ENCODE measurements around the gene POU2AF3.

POU2AF3 gene

GRCh38 chr11:111302298-111302697, 4.0 kb downstream of the POU2AF3 start:
- peak overlapping the region; percentile 20 for H3K4me3 ChIP-seq (ENCODE audit: low read length)
- no peaks in the 10 kb centered on the region for H3K9me3 ChIP-seq (ENCODE audit: control insufficient read depth, low read length)
- peak overlapping the region; percentile 50 for H3K9ac ChIP-seq (ENCODE audit: low read length)

DNA sequence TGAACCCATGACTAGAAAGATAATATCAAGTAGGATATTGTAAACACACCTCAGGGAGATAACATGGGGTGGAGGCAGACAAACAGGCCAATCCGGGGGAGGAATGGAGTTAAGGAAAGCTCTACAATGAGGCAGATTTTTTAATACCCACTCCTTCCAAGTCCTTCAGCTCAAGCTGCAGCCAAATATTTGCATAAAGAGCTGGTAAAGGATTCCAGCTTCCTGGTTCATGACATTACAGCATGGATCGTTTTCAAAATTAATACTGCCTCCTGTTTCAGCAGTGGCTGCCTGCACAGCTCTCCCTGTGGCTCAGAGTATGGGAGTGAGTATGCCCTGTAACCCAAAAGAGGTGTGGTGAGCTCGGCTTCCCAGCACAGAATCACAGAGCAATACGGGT, 5.1 kb downstream of the POU2AF3 start:
- peaks cover 32% of the 10 kb centered on the region for H3K4me1 ChIP-seq (ENCODE audit: control insufficient read depth, insufficient read depth, low read length)
- H3K4me3 ChIP-seq (ENCODE audit: low read length) = no peak overlapping the region
- H3K36me3 ChIP-seq (ENCODE audit: control insufficient read depth, insufficient read depth, low read length) = no peaks in the 10 kb centered on the region
- no peaks in the 10 kb centered on the region for H3K9me3 ChIP-seq (ENCODE audit: control insufficient read depth, low read length)
- peak overlapping the region; percentile 50 for H3K9ac ChIP-seq (ENCODE audit: low read length)
- no peaks in the 10 kb centered on the region for H3K27me3 ChIP-seq (ENCODE audit: control insufficient read depth, insufficient read depth, low read length)

More at GRCh38 chr11:111302298-111302697, 4.0 kb downstream of the POU2AF3 start:
- Histone ChIP-seq H3K36me3 (ENCODE audit: control insufficient read depth, insufficient read depth, low read length) (peaks cover under 1% of the 10 kb centered on the region), H3K4me1 (ENCODE audit: control insufficient read depth, insufficient read depth, low read length) (peaks cover 34% of the 10 kb centered on the region), H3K27me3 (ENCODE audit: control insufficient read depth, insufficient read depth, low read length) (no peaks in the 10 kb centered on the region)

GRCh38 chr11:111305162-111305802, 6.9 kb downstream of the POU2AF3 start:
- Histone ChIP-seq H3K9me3 (ENCODE audit: control insufficient read depth, low read length) (no peaks in the 10 kb centered on the region), H3K27me3 (ENCODE audit: control insufficient read depth, insufficient read depth, low read length) (no peaks in the 10 kb centered on the region), H3K9ac (ENCODE audit: low read length) (no peak overlapping the region), H3K36me3 (ENCODE audit: control insufficient read depth, insufficient read depth, low read length) (no peaks in the 10 kb centered on the region), H3K4me3 (ENCODE audit: low read length) (no peak overlapping the region), H3K4me1 (ENCODE audit: control insufficient read depth, insufficient read depth, low read length) (peaks cover 36% of the 10 kb centered on the region)

GRCh38 chr11:111305876-111306275, 7.5 kb downstream of the POU2AF3 start:
- peaks cover 37% of the 10 kb centered on the region for H3K4me1 ChIP-seq (ENCODE audit: control insufficient read depth, insufficient read depth, low read length)

DNA sequence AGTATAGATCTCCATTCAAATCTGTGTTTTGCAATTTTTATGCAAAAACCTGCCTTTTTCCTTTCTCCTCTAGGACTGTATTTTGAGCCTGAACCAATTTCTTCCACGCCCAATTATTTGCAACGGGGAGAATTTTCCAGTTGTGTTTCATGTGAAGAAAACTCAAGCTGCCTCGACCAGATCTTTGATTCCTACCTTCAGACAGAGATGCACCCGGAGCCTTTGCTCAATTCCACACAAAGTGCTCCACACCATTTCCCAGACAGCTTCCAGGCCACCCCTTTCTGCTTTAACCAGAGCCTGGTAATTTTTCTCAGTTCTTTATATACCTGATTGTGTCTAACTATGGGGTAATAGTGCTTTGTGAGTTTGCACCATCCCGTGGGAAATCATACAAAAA, 8.0 kb downstream of the POU2AF3 start:
- no peaks in the 10 kb centered on the region for H3K9me3 ChIP-seq (ENCODE audit: control insufficient read depth, low read length)
- H3K36me3 ChIP-seq (ENCODE audit: control insufficient read depth, insufficient read depth, low read length) = no peaks in the 10 kb centered on the region
- peaks cover 36% of the 10 kb centered on the region for H3K4me1 ChIP-seq (ENCODE audit: control insufficient read depth, insufficient read depth, low read length)
- no peak overlapping the region for H3K9ac ChIP-seq (ENCODE audit: low read length)
- H3K27me3 ChIP-seq (ENCODE audit: control insufficient read depth, insufficient read depth, low read length) = no peaks in the 10 kb centered on the region
- no peak overlapping the region for H3K4me3 ChIP-seq (ENCODE audit: low read length)

More at GRCh38 chr11:111305876-111306275, 7.5 kb downstream of the POU2AF3 start:
- H3K36me3 ChIP-seq (ENCODE audit: control insufficient read depth, insufficient read depth, low read length) = no peaks in the 10 kb centered on the region
- H3K9me3 ChIP-seq (ENCODE audit: control insufficient read depth, low read length) = no peaks in the 10 kb centered on the region
- no peak overlapping the region for H3K4me3 ChIP-seq (ENCODE audit: low read length)
- H3K27me3 ChIP-seq (ENCODE audit: control insufficient read depth, insufficient read depth, low read length) = no peaks in the 10 kb centered on the region
- H3K9ac ChIP-seq (ENCODE audit: low read length) = no peak overlapping the region

DNA sequence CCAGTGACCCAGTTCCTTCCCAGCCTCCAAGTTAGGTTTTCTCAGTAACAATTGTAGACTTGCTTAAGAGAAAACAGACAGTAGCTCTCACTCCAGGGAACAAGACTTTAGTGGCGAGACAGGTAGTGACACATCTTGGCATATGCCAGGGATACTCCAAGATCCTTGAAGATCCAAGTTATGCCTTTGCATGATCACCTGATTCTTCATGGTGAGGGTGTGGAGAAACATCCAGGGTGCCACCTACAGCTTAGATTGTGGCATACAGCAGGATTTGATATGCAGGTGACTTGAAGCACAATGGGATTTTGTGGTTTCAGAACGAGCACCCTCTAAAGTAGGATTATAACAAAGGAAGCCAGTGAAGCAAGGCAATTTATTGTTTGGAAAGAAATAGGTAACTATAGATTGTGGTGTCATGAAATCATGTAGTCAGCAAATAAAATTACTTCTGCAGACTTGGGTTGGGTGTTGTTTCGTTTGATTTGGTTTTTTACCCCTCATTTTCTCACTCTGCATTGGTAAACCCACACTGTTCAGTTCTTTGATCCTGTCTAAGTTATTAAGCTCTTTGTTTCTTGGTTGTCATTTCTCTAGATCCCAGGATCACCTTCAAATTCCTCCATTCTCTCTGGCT, 9.2 kb downstream of the POU2AF3 start:
- no peaks in the 10 kb centered on the region for H3K27me3 ChIP-seq (ENCODE audit: control insufficient read depth, insufficient read depth, low read length)
- no peak overlapping the region for H3K4me3 ChIP-seq (ENCODE audit: low read length)
- no peak overlapping the region for H3K9ac ChIP-seq (ENCODE audit: low read length)
- H3K4me1 ChIP-seq (ENCODE audit: control insufficient read depth, insufficient read depth, low read length) = peaks cover 38% of the 10 kb centered on the region
- no peaks in the 10 kb centered on the region for H3K9me3 ChIP-seq (ENCODE audit: control insufficient read depth, low read length)
- no peaks in the 10 kb centered on the region for H3K36me3 ChIP-seq (ENCODE audit: control insufficient read depth, insufficient read depth, low read length)

DNA sequence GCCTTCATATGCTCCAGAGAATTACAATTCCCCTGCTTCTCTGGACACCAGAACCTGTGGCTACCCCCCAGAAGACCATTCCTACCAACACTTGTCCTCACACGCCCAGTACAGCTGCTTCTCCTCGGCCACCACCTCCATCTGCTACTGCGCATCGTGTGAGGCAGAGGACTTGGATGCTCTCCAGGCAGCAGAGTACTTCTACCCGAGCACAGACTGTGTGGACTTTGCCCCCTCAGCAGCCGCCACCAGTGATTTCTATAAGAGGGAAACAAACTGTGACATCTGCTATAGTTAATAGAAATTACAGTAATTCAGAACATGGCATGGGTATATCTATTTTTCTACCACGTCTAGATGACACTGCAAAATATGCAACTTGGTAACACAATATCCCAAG, 9.8 kb downstream of the POU2AF3 start:
- H3K36me3 ChIP-seq (ENCODE audit: control insufficient read depth, insufficient read depth, low read length) = no peaks in the 10 kb centered on the region
- no peaks in the 10 kb centered on the region for H3K9me3 ChIP-seq (ENCODE audit: control insufficient read depth, low read length)
- H3K4me3 ChIP-seq (ENCODE audit: low read length) = no peak overlapping the region
- no peak overlapping the region for H3K9ac ChIP-seq (ENCODE audit: low read length)
- no peaks in the 10 kb centered on the region for H3K27me3 ChIP-seq (ENCODE audit: control insufficient read depth, insufficient read depth, low read length)
- H3K4me1 ChIP-seq (ENCODE audit: control insufficient read depth, insufficient read depth, low read length) = peaks cover 39% of the 10 kb centered on the region

DNA sequence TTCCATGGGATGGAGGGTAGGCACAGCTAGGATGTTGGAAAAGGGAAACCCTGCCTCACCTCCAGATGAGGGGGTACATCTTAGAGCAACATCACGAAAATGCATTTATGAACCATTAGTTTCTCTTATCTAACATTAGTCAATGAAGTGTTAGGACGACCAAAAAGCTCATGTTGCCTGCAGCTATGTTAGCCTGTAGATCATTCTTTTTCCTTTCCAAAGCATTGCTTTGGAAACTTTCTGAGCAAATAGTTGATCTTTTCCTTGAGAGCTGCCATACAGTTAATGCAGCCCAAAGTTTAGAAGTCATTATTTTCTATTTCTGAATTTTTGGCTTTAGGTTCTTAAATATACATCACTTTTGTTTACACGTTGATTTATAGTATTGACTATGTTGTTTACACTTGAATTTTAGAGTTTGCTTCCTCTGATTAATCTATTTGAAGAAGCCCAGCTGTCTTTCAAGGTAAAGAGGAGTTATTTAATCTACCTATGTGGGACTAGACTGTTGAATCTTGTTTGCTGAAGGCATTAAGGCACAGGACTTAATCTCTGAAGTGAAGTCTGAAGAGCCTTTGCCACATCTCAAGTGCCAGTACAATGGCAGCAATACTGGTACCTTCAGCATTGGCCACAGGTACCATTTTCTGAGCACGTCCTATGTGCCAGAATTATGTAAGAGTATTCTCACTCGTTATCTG, 11.0 kb downstream of the POU2AF3 start:
- Histone ChIP-seq H3K27me3 (ENCODE audit: control insufficient read depth, insufficient read depth, low read length) (no peaks in the 10 kb centered on the region), H3K4me3 (ENCODE audit: low read length) (no peak overlapping the region), H3K36me3 (ENCODE audit: control insufficient read depth, insufficient read depth, low read length) (no peaks in the 10 kb centered on the region), H3K4me1 (ENCODE audit: control insufficient read depth, insufficient read depth, low read length) (peaks cover 39% of the 10 kb centered on the region), H3K9ac (ENCODE audit: low read length) (no peak overlapping the region), H3K9me3 (ENCODE audit: control insufficient read depth, low read length) (no peaks in the 10 kb centered on the region)

DNA sequence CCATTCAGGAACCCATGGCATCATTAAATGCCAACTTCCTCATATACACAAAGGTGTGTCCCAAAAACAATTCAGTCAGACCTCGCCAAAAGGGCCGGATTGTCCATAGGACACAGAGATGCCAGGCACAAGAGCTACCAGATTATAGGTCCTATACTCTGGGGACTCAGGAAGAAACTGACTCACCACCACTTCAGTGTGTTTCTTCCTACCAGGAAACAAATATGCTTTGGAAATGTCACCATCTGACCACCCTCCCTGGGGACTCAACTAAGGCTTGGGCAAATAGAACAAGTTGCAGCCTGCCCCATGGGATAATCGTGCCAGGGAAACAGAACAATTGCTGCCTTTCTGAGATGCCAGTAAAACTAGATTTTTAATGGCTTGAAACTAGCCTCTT, 11.7 kb downstream of the POU2AF3 start:
- Histone ChIP-seq H3K4me3 (ENCODE audit: low read length) (no peak overlapping the region), H3K9me3 (ENCODE audit: control insufficient read depth, low read length) (no peaks in the 10 kb centered on the region), H3K27me3 (ENCODE audit: control insufficient read depth, insufficient read depth, low read length) (no peaks in the 10 kb centered on the region), H3K4me1 (ENCODE audit: control insufficient read depth, insufficient read depth, low read length) (peaks cover 39% of the 10 kb centered on the region), H3K36me3 (ENCODE audit: control insufficient read depth, insufficient read depth, low read length) (no peaks in the 10 kb centered on the region), H3K9ac (ENCODE audit: low read length) (no peak overlapping the region)

DNA sequence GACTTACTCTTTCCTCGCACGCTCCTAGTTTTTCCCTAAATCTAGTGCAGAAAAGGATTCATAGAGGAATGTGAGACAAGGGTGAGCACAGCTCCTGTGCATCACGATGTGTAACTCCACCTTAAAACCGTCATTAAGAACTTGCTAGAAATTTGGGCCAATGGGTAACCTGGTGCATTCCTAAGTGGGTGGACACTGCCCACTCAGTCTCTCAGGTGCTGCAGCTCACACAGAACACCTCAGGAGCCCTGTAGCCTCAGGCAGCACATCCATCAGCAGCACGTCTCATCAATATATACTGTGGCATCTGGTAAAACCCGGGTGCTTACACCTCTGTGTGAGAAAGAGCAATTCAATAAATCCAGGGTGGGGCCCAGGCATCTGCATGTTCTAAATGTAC, 12.4 kb downstream of the POU2AF3 start:
- H3K9me3 ChIP-seq (ENCODE audit: control insufficient read depth, low read length) = no peaks in the 10 kb centered on the region
- H3K4me1 ChIP-seq (ENCODE audit: control insufficient read depth, insufficient read depth, low read length) = peaks cover 39% of the 10 kb centered on the region
- no peaks in the 10 kb centered on the region for H3K27me3 ChIP-seq (ENCODE audit: control insufficient read depth, insufficient read depth, low read length)
- H3K9ac ChIP-seq (ENCODE audit: low read length) = no peak overlapping the region
- H3K4me3 ChIP-seq (ENCODE audit: low read length) = no peak overlapping the region
- H3K36me3 ChIP-seq (ENCODE audit: control insufficient read depth, insufficient read depth, low read length) = no peaks in the 10 kb centered on the region

DNA sequence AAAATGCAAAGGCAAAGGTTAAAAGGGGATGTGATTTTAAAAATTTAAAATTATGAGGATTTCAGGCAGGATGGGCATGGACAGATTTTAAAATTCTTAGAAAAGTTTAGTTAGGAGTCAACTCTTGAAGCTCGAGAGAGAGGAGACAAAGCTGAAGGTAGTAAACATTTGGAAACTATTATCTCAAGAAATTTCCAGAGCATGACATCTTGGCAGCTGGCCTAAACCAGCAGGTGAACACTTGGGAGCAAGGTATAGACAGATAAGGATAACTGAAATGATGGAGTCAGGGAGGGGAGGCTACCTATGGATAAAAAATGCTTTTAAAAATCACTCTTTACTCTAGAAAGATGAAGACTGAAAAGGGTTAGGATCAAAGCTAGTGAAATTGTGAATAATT, 13.7 kb downstream of the POU2AF3 start:
- H3K9ac ChIP-seq (ENCODE audit: low read length) = no peak overlapping the region
- no peaks in the 10 kb centered on the region for H3K9me3 ChIP-seq (ENCODE audit: control insufficient read depth, low read length)
- no peaks in the 10 kb centered on the region for H3K36me3 ChIP-seq (ENCODE audit: control insufficient read depth, insufficient read depth, low read length)
- no peaks in the 10 kb centered on the region for H3K27me3 ChIP-seq (ENCODE audit: control insufficient read depth, insufficient read depth, low read length)
- peaks cover 38% of the 10 kb centered on the region for H3K4me1 ChIP-seq (ENCODE audit: control insufficient read depth, insufficient read depth, low read length)
- H3K4me3 ChIP-seq (ENCODE audit: low read length) = no peak overlapping the region

GRCh38 chr11:111319296-111319695, 20.9 kb downstream of the POU2AF3 start:
- no peaks in the 10 kb centered on the region for H3K9me3 ChIP-seq (ENCODE audit: control insufficient read depth, low read length)
- H3K4me1 ChIP-seq (ENCODE audit: control insufficient read depth, insufficient read depth, low read length) = peaks cover 5% of the 10 kb centered on the region
- no peaks in the 10 kb centered on the region for H3K27me3 ChIP-seq (ENCODE audit: control insufficient read depth, insufficient read depth, low read length)
- no peak overlapping the region for H3K9ac ChIP-seq (ENCODE audit: low read length)
- H3K4me3 ChIP-seq (ENCODE audit: low read length) = no peak overlapping the region
- H3K36me3 ChIP-seq (ENCODE audit: control insufficient read depth, insufficient read depth, low read length) = no peaks in the 10 kb centered on the region
